Measurements from ENCODE around the gene SLC35F5. TPM values are rescaled to one million over a fixed set of nuclear protein-coding genes. Genes with fewer than 3 reads are reported as not detected.

The SLC35F5 gene, protein sequence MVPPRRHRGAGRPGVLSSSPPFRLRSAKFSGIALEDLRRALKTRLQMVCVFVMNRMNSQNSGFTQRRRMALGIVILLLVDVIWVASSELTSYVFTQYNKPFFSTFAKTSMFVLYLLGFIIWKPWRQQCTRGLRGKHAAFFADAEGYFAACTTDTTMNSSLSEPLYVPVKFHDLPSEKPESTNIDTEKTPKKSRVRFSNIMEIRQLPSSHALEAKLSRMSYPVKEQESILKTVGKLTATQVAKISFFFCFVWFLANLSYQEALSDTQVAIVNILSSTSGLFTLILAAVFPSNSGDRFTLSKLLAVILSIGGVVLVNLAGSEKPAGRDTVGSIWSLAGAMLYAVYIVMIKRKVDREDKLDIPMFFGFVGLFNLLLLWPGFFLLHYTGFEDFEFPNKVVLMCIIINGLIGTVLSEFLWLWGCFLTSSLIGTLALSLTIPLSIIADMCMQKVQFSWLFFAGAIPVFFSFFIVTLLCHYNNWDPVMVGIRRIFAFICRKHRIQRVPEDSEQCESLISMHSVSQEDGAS
- 34.6 to 57.7 TPM (median 48.7 TPM) in 5 replicates for total RNA-seq (2022; extraction: Qiagen RNA extraction)

DNA sequence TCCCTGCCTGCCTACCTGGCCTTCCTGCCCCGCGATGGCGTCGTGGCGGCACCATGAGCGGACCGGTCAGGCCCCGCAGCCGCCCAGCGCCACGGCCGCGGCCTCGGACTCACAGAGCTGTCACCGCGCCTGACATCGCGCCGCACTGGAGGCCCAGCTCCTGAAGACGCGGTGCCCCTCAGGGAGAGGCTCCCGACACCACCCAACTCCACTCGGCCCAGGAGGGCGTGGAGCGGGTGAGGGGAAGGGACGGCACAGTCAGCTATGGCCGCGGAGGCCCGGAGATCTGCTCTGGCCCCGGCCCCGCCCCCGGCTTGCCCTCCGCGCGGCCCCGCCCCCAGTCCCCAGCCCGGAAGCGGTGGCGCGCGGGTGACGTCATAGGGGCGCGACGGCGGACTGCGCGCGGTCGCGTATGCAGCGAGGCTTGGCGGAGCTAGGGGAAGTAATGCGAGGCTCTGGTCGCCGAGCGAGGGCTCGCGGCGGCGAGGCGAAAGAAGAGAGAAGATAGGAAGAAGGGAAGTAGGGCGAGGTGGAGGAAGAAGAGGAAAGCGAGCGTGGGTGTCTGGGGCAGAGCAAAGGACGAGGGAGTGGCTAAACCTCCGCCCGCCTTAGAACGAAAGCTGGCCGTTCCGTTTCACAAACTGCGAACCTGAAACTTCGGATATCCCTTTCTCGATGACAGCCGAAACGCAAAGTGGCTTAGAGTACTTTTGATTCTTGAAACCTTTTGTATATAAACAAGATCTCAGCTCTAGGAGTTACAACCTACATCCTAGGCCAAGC, at the start of gene SLC35F5:
TSS of gene SLC35F5 (minus strand) at position 288 of the 783 bp plus-strand sequence. CDS start at position 55, 233 bp downstream.

Other genes starting within 250 kb of the SLC35F5 start
- gene RABL2A, start 129.4 kb downstream of the SLC35F5 start, total RNA-seq (2022; extraction: Qiagen RNA extraction) = 6.7 to 10.9 TPM (median 9.0 TPM) in 5 replicates
- 238 to 293 TPM (median 277 TPM) in 5 replicates for gene ACTR3, start 133.4 kb upstream of the SLC35F5 start, total RNA-seq (2022; extraction: Qiagen RNA extraction)